Activated CD4-positive, alpha-beta T cell treated with anti-CD3 and anti-CD28 coated beads, Interleukin-2, amount 10 ng/mL, durations not matched to agents 7 days and 5 days (primary cell): ENCODE measurements around the gene RHOU. TPM values are rescaled to one million over a fixed set of nuclear protein-coding genes. Genes with fewer than 3 reads are reported as not detected.

Experiments used
- CTCF ChIA-PET: fragments of 350-600 bp; sonication (Branson Sonifier 250); formaldehyde crosslinking; loops from one replicate; lab custom pipeline; 2021; ENCODE audit warnings: antibody characterized with exemption; lab: Charles Lee
- POLR2A ChIA-PET: fragments of 350-600 bp; sonication (Branson Sonifier 250); formaldehyde crosslinking; loops from one replicate; lab custom pipeline; 2021; ENCODE audit warnings: antibody characterized with exemption; lab: Charles Lee
- DNase-seq: peaks from one replicate; pipeline ENCODE4 v3.0.0-alpha.2; 2020
- H3K27ac Mint-ChIP-seq: one replicate; pipeline ENCODE4 v1.8.0; 2021; ENCODE audit warnings: mild to moderate bottlenecking, moderate library complexity, mixed read lengths
- H3K27me3 Mint-ChIP-seq: one replicate; pipeline ENCODE4 v1.8.0; 2021; ENCODE audit warnings: mixed read lengths
- H3K36me3 Mint-ChIP-seq: one replicate; pipeline ENCODE4 v1.8.0; 2021; ENCODE audit warnings: low read depth, mixed read lengths
- H3K4me1 Mint-ChIP-seq: one replicate; pipeline ENCODE4 v1.8.0; 2021; ENCODE audit warnings: mixed read lengths
- H3K4me3 Mint-ChIP-seq: one replicate; pipeline ENCODE4 v1.8.0; 2021; ENCODE audit warnings: mild to moderate bottlenecking, moderate library complexity, mixed read lengths
- H3K9me3 Mint-ChIP-seq: one replicate; pipeline ENCODE4 v1.8.0; 2021; ENCODE audit warnings: mixed read lengths
- total RNA-seq, 2 experiments: library from RNA; stranded (reverse); gene quantifications; one replicate each; pipeline ENCODE4 v1.2.3, GENCODE V29; 2021

RHOU gene
- total RNA-seq, 2 experiments from 2014 or later, result 7.9 to 8.4 TPM

- ChIA-PET POLR2A (no interaction called here), CTCF (no interaction called here)
- H3K4me1 Mint-ChIP-seq, result no peaks in the 10 kb centered on the region
- H3K9me3 Mint-ChIP-seq, result no peaks in the 10 kb centered on the region
- no peaks in the 10 kb centered on the region for H3K36me3 Mint-ChIP-seq
- H3K4me3 Mint-ChIP-seq, result no peak overlapping the region
- no peak for DNase-seq
- H3K27me3 Mint-ChIP-seq, result peaks cover 8% of the 10 kb centered on the region
- H3K27ac Mint-ChIP-seq, result no peak overlapping the region
Observed at GRCh38 chr1:228721407-228721806, 13.9 kb upstream of the RHOU start.

DNA sequence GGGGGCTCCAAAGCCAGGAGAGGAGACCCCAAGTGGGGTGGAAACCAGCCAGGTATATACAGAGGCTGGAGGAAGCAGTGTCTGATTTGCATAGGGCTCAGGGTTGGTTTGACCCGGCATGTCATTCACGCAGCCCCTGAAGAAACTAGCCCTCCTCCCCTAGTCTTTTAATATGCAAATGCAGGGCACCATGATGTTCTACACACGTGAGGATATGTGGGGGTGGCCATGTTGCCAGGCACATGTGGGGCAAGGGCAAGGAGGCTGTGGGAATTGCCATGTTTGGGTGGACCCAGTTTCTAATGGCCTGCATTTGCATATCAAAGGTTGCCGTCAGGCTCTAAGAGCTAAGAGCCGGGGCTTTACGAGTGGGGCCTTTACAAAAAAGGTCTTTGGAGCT is 12.0 kb upstream of the RHOU start:
- H3K9me3 Mint-ChIP-seq, result no peaks in the 10 kb centered on the region
- no peak overlapping the region for H3K27ac Mint-ChIP-seq
- peaks cover 10% of the 10 kb centered on the region for H3K27me3 Mint-ChIP-seq
- H3K4me3 Mint-ChIP-seq, result no peak overlapping the region
- ChIA-PET POLR2A (no interaction called here), CTCF (no interaction called here)
- no peak for DNase-seq
- no peaks in the 10 kb centered on the region for H3K36me3 Mint-ChIP-seq
- H3K4me1 Mint-ChIP-seq, result no peaks in the 10 kb centered on the region

- Mint-ChIP-seq H3K36me3 (no peaks in the 10 kb centered on the region), H3K27me3 (peaks cover 8% of the 10 kb centered on the region), H3K27ac (no peak overlapping the region), H3K4me3 (no peak overlapping the region), H3K4me1 (no peaks in the 10 kb centered on the region), H3K9me3 (no peaks in the 10 kb centered on the region)
- no peak for DNase-seq
- ChIA-PET POLR2A (no interaction called here), CTCF (interaction anchor here (0.9 kb wide), 1 partner anchor 575 kb away, joined by 3 read pairs; no protein-coding TSS in a partner anchor)
Observed at GRCh38 chr1:228723921-228724320, 11.4 kb upstream of the RHOU start.

- Mint-ChIP-seq H3K4me3 (no peak overlapping the region), H3K27me3 (peaks cover 8% of the 10 kb centered on the region), H3K9me3 (no peaks in the 10 kb centered on the region), H3K27ac (no peak overlapping the region), H3K4me1 (no peaks in the 10 kb centered on the region), H3K36me3 (no peaks in the 10 kb centered on the region)
- DNase-seq, result no peak
- ChIA-PET CTCF (no interaction called here), POLR2A (no interaction called here)
Observed at GRCh38 chr1:228725178-228725577, 10.1 kb upstream of the RHOU start.

GRCh38 chr1:228727681-228728171 is 7.6 kb upstream of the RHOU start:
- Mint-ChIP-seq H3K9me3 (no peaks in the 10 kb centered on the region), H3K4me3 (no peak overlapping the region), H3K27me3 (peaks cover 18% of the 10 kb centered on the region), H3K36me3 (no peaks in the 10 kb centered on the region), H3K27ac (no peak overlapping the region), H3K4me1 (no peaks in the 10 kb centered on the region)
- ChIA-PET POLR2A (no interaction called here), CTCF (no interaction called here)
- no peak for DNase-seq

DNA sequence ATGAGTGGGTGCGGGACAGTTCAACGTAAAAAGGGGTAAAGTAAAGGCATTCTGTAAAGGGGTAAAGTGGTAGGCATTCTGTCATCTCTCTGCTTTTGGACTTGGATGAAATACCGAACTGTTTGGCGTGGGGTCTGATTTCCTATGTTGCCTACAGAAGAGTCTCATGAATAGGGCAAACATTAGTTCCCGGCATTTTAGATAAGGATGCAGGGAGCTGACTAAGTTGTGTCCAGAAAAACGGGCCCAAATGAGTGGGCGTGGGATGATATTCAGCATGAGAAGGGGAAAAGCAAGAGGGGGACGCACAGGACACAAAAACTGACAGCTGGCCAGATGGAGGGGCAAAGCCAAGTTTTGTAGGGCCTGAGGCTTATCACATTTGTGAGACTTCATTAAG is 2.9 kb upstream of the RHOU start:
- no peak for DNase-seq
- no peaks in the 10 kb centered on the region for H3K9me3 Mint-ChIP-seq
- H3K4me3 Mint-ChIP-seq, result no peak overlapping the region
- H3K27ac Mint-ChIP-seq, result no peak overlapping the region
- H3K36me3 Mint-ChIP-seq, result no peaks in the 10 kb centered on the region
- ChIA-PET POLR2A (no interaction called here), CTCF (no interaction called here)
- peaks cover 25% of the 10 kb centered on the region for H3K27me3 Mint-ChIP-seq
- H3K4me1 Mint-ChIP-seq, result peaks cover 12% of the 10 kb centered on the region

DNA sequence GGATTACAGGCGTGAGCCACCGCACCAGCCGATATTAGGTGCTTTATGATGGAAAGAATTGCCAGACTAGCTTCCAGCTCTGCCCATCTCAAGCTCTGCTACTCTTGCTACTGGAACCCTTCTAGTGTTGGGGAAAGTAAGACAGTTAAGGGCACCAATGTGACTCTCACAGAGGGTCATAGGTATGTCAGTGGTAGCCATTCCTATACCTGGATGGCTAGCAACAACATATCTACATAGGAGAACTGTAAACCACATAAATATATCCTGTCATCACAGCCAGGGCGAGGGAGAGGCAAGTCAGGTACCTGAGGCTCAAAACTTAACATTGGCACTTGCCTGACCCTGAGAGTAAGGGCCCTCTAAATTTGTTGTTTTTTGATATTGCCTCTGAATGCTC is 1.7 kb upstream of the RHOU start:
- H3K36me3 Mint-ChIP-seq, result peaks cover 4% of the 10 kb centered on the region
- H3K27me3 Mint-ChIP-seq, result peaks cover 21% of the 10 kb centered on the region
- no peak overlapping the region for H3K4me3 Mint-ChIP-seq
- DNase-seq, result no peak
- H3K9me3 Mint-ChIP-seq, result no peaks in the 10 kb centered on the region
- H3K4me1 Mint-ChIP-seq, result peaks cover 24% of the 10 kb centered on the region
- no peak overlapping the region for H3K27ac Mint-ChIP-seq
- CTCF ChIA-PET, result interaction anchor here (3.9 kb wide), 1 partner anchor 495 kb away, joined by 23 read pairs; no protein-coding TSS in a partner anchor
- POLR2A ChIA-PET, result no interaction called here

GRCh38 chr1:228735871-228736586 is 750 bp downstream of the RHOU start:
- peak; percentile 26 for DNase-seq
- Mint-ChIP-seq H3K4me1 (peaks cover 32% of the 10 kb centered on the region), H3K27me3 (peaks cover 20% of the 10 kb centered on the region), H3K27ac (peak overlapping the region; percentile 81), H3K9me3 (no peaks in the 10 kb centered on the region), H3K4me3 (peak overlapping the region; percentile 84), H3K36me3 (peaks cover 16% of the 10 kb centered on the region)
- POLR2A ChIA-PET, result no interaction called here
- CTCF ChIA-PET, result interaction anchor here (0.6 to 3.9 kb wide), 5 partner anchors 8 to 492 kb away, joined by 3 to 23 read pairs (median 4); no protein-coding TSS in a partner anchor

DNA sequence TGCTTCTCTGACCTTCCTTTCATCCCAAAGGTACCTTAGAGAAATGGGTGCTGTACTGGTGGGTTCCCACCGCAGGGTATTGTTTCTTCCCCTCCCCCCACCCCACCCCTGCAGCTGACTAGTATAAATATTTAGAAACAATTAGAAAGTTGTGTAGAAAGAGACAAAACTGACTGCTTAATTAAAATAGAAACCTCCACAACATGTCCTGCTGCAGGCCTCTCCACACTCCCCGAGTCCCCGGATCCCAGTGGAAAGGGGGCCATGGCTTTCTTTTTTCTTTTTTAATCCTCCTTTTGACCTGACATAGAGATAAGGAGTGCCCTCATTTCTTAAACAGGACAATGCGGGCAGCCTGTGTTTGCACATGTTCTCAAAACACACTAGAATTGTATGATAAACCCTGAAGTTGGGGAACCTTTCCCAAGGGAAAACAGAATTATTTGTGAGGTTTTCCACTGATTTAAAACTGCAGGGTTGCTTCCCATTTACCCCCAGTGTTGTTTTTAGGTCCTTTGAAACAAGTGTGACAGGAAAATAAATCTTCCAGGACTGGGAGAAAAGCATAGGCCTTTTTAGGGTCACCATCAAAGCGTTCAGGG is 1.7 kb downstream of the RHOU start:
- Mint-ChIP-seq H3K4me1 (peaks cover 32% of the 10 kb centered on the region), H3K27ac (no peak overlapping the region), H3K4me3 (peak overlapping the region; percentile 84), H3K27me3 (peaks cover 15% of the 10 kb centered on the region), H3K36me3 (peaks cover 19% of the 10 kb centered on the region), H3K9me3 (no peaks in the 10 kb centered on the region)
- ChIA-PET CTCF (interaction anchor here (0.5 to 3.9 kb wide), 2 partner anchors 491 to 876 kb away, joined by 3 to 23 read pairs; no protein-coding TSS in a partner anchor), POLR2A (no interaction called here)
- DNase-seq, result no peak

DNA sequence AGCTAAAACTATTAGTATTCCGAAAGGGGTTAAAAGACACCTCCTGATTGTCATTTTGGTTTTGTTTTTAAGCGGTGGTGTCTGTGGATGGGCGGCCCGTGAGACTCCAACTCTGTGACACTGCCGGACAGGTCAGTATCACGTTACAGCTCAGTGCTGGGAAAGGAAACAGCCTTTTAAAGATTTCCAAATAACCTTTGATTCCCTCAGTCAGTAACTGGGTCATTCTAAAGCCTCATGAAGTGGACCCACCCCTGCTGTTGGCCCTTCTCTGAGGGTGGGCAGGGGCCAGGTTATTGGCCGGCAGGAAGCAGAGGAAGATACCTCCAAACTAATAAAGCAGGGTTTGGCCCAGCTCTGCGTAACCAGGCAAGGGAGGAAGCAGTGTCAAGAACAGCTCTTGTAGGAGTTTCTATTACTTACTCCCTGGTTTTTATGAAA is 2.3 kb downstream of the RHOU start:
- no peak overlapping the region for H3K27ac Mint-ChIP-seq
- POLR2A ChIA-PET, result no interaction called here

DNA sequence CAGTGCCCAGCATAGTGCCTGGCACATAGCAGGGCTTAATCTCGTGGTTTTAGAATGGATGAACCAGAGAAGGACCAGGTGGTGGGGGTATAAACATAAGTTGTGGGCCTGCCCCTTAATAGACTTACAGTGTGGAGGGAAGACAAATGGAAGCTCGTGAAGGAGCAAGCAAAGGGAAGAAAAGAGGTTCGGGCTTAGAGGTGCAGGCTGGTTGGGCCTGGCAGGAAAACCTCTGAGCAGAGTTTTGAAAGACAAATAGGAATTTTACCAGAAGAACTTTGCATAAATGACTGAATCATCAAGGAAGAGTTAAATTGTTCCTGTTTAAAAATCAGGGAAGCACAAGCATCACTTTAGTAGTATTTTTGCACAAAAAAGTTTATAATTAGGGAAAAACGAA is 4.5 kb downstream of the RHOU start:
- ChIA-PET CTCF (interaction anchor here (1.1 kb wide), 1 partner anchor 318 kb away, joined by 3 read pairs; no protein-coding TSS in a partner anchor), POLR2A (no interaction called here)
- Mint-ChIP-seq H3K27ac (no peak overlapping the region), H3K4me1 (peaks cover 30% of the 10 kb centered on the region), H3K27me3 (no peaks in the 10 kb centered on the region), H3K9me3 (no peaks in the 10 kb centered on the region), H3K4me3 (no peak overlapping the region), H3K36me3 (peaks cover 43% of the 10 kb centered on the region)
- DNase-seq, result no peak

More for the DNA sequence above, 2.3 kb downstream of the RHOU start:
- no peak for DNase-seq
- Mint-ChIP-seq H3K27me3 (peaks cover 10% of the 10 kb centered on the region), H3K4me1 (peaks cover 32% of the 10 kb centered on the region), H3K9me3 (no peaks in the 10 kb centered on the region), H3K36me3 (peaks cover 24% of the 10 kb centered on the region), H3K4me3 (peak overlapping the region; percentile 84)
- CTCF ChIA-PET, result interaction anchor here (0.5 kb wide), 2 partner anchors 876 to 1796 kb away, joined by 3 to 4 read pairs; no protein-coding TSS in a partner anchor

- Mint-ChIP-seq H3K36me3 (peaks cover 43% of the 10 kb centered on the region), H3K9me3 (no peaks in the 10 kb centered on the region), H3K4me3 (no peak overlapping the region), H3K27me3 (no peaks in the 10 kb centered on the region), H3K27ac (no peak overlapping the region), H3K4me1 (peaks cover 30% of the 10 kb centered on the region)
- ChIA-PET CTCF (interaction anchor here (0.6 to 0.9 kb wide), 2 partner anchors 67 to 432 kb away, joined by 3 read pairs; no protein-coding TSS in a partner anchor), POLR2A (no interaction called here)
- DNase-seq, result no peak
Observed at GRCh38 chr1:228740543-228741317, 5.5 kb downstream of the RHOU start.
